Panc1 (cell line): ENCODE measurements around the gene DYNC1I1. TPM values are rescaled to one million over a fixed set of nuclear protein-coding genes. Genes with fewer than 3 reads are reported as not detected.

ENCODE experiments used
- ATAC-seq: fragments of 200-7000 bp; cut with Tn5 transposase; 2 replicates; pipeline ENCODE4 v1.9.1; 2020; ENCODE audit warnings: mild to moderate bottlenecking, moderate library complexity
- BruUV-seq: library from RNA; stranded (reverse); fragments of 400-500 nt; replicated peaks from 2 replicates; lab custom pipeline; 2021; lab: Mats Ljungman, UMichigan
- CTCF ChIA-PET: fragments of 300-600 bp; sonication (Branson Sonifier 250); formaldehyde crosslinking; loops from one replicate; lab custom pipeline; 2022; ENCODE audit warnings: antibody characterized with exemption; lab: Charles Lee
- POLR2A ChIA-PET: fragments of 300-600 bp; sonication (Branson Sonifier 250); formaldehyde crosslinking; loops from one replicate; lab custom pipeline; 2022; ENCODE audit warnings: antibody characterized with exemption; lab: Charles Lee
- DNase-seq: peaks from one replicate; pipeline ENCODE4 v3.0.0-alpha.2; 2010; ENCODE audit warnings: low read depth, low spot score
- H3K27ac ChIP-seq: 2 replicates; pipeline ENCODE4 v1.5.1; 2011; ENCODE audit warnings: mild to moderate bottlenecking, low read length, inconsistent platforms
- H3K27me3 ChIP-seq: fragments of 200-500 bp; sonication (Bioruptor generic); 2 replicates; pipeline ENCODE4 v1.6.0; 2014; ENCODE audit warnings: low read length, inconsistent platforms; ENCODE audit not compliant: control insufficient read depth, insufficient read depth
- H3K36me3 ChIP-seq: fragments of 200-500 bp; sonication (Bioruptor generic); 2 replicates; pipeline ENCODE4 v1.5.1; 2014; ENCODE audit warnings: inconsistent platforms, mild to moderate bottlenecking, low read length, moderate library complexity; ENCODE audit not compliant: control insufficient read depth, insufficient read depth
- H3K4me1 ChIP-seq: 2 replicates; pipeline ENCODE4 v1.5.1; 2011; ENCODE audit warnings: inconsistent platforms, mild to moderate bottlenecking, low read length, moderate library complexity; ENCODE audit not compliant: control insufficient read depth, insufficient read depth
- H3K4me3 ChIP-seq, 2 experiments: 2 replicates each; pipeline ENCODE4 v1.5.1; 2011 to 2012; ENCODE audit warnings: low read depth in 2 of 2, low read length in 2 of 2, mild to moderate bottlenecking in 2 of 2, inconsistent platforms in 1 of 2, moderate library complexity in 1 of 2
- H3K9me3 ChIP-seq: fragments of 200-500 bp; sonication (Bioruptor generic); 2 replicates; pipeline ENCODE4 v1.5.1; 2014; ENCODE audit warnings: low read depth, mild to moderate bottlenecking, inconsistent platforms, low read length, moderate library complexity; ENCODE audit not compliant: control insufficient read depth, insufficient read depth
- CTCF ChIP-seq: fragments of 450-650 bp; IDR thresholded peaks from 2 replicates; pipeline ENCODE4 v1.5.1; 2017; ENCODE audit warnings: mild to moderate bottlenecking
- POLR2AphosphoS5 ChIP-seq: IDR thresholded peaks from 2 replicates; pipeline ENCODE4 v1.6.1; 2012; ENCODE audit warnings: mild to moderate bottlenecking, low read depth, low read length, moderate library complexity
- REST ChIP-seq, 2 experiments: IDR thresholded peaks; 2 replicates each; pipeline ENCODE4 v1.6.1; 2011 to 2012; ENCODE audit warnings: low read depth in 2 of 2, control low read depth in 1 of 2, low read length in 1 of 2, mild to moderate bottlenecking in 1 of 2, moderate library complexity in 1 of 2; ENCODE audit not compliant: insufficient read depth in 1 of 2
- SIN3A ChIP-seq: IDR thresholded peaks from 2 replicates; pipeline ENCODE4 v1.6.1; 2012; ENCODE audit warnings: low read depth, mild to moderate bottlenecking, low read length, moderate library complexity, borderline replicate concordance; ENCODE audit not compliant: insufficient read depth
- TCF7L2 ChIP-seq: IDR thresholded peaks from 2 replicates; pipeline ENCODE4 v1.6.1; 2011; ENCODE audit warnings: mild to moderate bottlenecking, low read depth, low read length, inconsistent platforms
- in situ Hi-C: cut with HindIII; loops from 2 replicates; pipeline ENCODE4 v1.10.0; 2016; ENCODE audit warnings: low sequenced_read_pairs, low pct_unique_long_range_greater_than_20kb
- intact Hi-C: fragments of 100-400 bp; cut with micrococcal nuclease; formaldehyde crosslinking; loops from one replicate; pipeline ENCODE4 v1.10.0; 2022; ENCODE audit not compliant: unreplicated experiment
- total RNA-seq: library from RNA; stranded (reverse); gene quantifications from one replicate; pipeline ENCODE4 v1.2.1, GENCODE V29; 2021; ENCODE audit not compliant: unreplicated experiment

Gene DYNC1I1
- total RNA-seq, 1 experiment from 2014 or later, result 0.13 TPM

GRCh38 chr7:95952851-95953250 lies 180.5 kb downstream of the DYNC1I1 start:
- POLR2A ChIA-PET, result no interaction called here
- TF ChIP-seq REST (IDR thresholded peaks at IDR 0.05; ENCODE audit: insufficient read depth in 1 of 2, low read depth in 2 of 2, low read length in 1 of 2) (no peak), SIN3A (no peak), POLR2AphosphoS5 (no peak), TCF7L2 (no peak), CTCF (no peak)
- no peaks in the 10 kb centered on the region for H3K4me1 ChIP-seq
- in situ Hi-C loops, result no loop called here
- CTCF ChIA-PET, result no interaction called here
- intact Hi-C loops, result no loop called here
- BruUV-seq, result no TSS peak
- 0 out of 2 replicates have a peak, but pooled peaks cover 4% of the 10 kb centered on the region for H3K27me3 ChIP-seq
- DNase-seq, result no peak
- no peak for ATAC-seq
- no peak overlapping the region for H3K27ac ChIP-seq
- H3K9me3 ChIP-seq, result no peaks in the 10 kb centered on the region
- H3K36me3 ChIP-seq, result no peaks in the 10 kb centered on the region
- H3K4me3 ChIP-seq, result no peak overlapping the region

GRCh38 chr7:95955748-95956147 lies 183.4 kb downstream of the DYNC1I1 start:
- Histone ChIP-seq H3K4me1 (no peaks in the 10 kb centered on the region), H3K36me3 (no peaks in the 10 kb centered on the region), H3K27ac (no peak overlapping the region), H3K9me3 (no peaks in the 10 kb centered on the region), H3K4me3 (no peak overlapping the region), H3K27me3 (0 out of 2 replicates have a peak, but pooled peaks cover 4% of the 10 kb centered on the region)
- in situ Hi-C loops, result no loop called here
- intact Hi-C loops, result no loop called here
- ChIA-PET POLR2A (no interaction called here), CTCF (no interaction called here)
- ATAC-seq (no peak), DNase-seq (no peak)
- TF ChIP-seq POLR2AphosphoS5 (no peak), TCF7L2 (no peak)
- no TSS peak for BruUV-seq

GRCh38 chr7:95957510-95957909 lies 185.2 kb downstream of the DYNC1I1 start:
- TF ChIP-seq POLR2AphosphoS5, result no peak
- no peak for TF ChIP-seq REST (IDR thresholded peaks at IDR 0.05; ENCODE audit: insufficient read depth in 1 of 2, low read depth in 2 of 2, low read length in 1 of 2)
- no peak for TF ChIP-seq CTCF
- TF ChIP-seq TCF7L2, result no peak
- no peak for TF ChIP-seq SIN3A
- no peaks in the 10 kb centered on the region for H3K36me3 ChIP-seq
- ChIA-PET POLR2A (no interaction called here), CTCF (no interaction called here)
- H3K4me3 ChIP-seq, result no peak overlapping the region
- no peaks in the 10 kb centered on the region for H3K9me3 ChIP-seq
- H3K27ac ChIP-seq, result no peak overlapping the region
- intact Hi-C loops (no loop called here), in situ Hi-C loops (no loop called here)
- H3K4me1 ChIP-seq, result no peaks in the 10 kb centered on the region
- BruUV-seq, result no TSS peak
- 0 out of 2 replicates have a peak, but pooled peaks cover 2% of the 10 kb centered on the region for H3K27me3 ChIP-seq
- DNase-seq (no peak), ATAC-seq (no peak)
